Activated CD8-positive, alpha-beta memory T cell treated with anti-CD3 and anti-CD28 coated beads for 1 hour (primary cell): ENCODE results near the gene METTL5.
A peak's percentile ranks its signal among the peaks of the same experiment; 100 is the strongest.
"Not testable (repeated sequence)": the region's sequence is repeated elsewhere in the genome, so short reads cannot be mapped to it uniquely, and the experiment has no call there.

ENCODE experiments used
- DNase-seq, 2 donors: peaks; one replicate each; pipeline ENCODE4 v3.0.0-alpha.2; 2020; ENCODE audit warnings: low read depth in 1 of 2; ENCODE audit errors: extremely low read depth in 1 of 2

Gene METTL5

DNA sequence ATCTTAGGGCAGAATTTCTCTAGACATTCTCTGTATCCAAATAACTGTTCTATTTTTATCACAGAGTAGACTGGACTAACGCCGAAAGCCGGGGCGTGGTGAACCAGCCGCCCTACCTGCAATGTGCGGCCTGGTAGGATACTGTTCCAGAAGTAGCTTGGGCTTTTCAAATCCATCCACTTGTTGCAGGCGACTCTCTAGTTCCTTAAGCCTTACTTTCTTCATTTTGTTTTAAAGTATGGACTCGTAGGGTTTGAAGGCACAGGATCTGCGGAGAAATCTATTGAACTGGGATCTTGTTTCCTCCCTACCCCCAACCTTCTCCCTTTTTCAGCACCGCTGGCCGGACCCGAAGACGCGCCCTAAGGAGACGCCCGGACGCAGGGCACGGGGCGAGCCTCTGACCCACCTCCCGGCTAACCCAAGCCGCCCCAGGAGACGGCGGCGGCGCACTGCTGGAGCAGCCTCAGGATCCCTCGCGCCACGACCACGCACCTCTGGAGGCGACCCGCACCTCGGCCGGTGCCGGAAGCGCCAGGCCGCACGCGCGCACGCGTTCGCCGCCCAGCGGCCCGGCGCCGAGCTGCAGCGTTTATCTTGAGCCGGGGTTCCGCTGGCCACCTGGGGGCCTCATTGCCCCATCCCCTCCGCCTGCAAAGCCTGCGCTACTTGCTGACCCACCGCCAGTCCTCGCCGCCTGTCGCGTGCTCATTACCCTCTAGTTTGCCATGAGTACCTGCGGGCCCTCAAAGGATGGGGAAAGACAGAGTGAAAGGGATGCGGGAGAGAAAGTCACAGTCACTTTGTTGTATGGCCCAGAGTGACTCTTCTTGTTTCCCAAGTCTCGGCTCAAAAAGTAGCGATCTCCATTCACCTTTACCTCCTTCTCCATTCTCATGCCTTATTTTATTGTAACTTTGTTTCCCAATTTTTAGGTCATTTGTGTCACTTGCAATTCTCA lies at the start of gene METTL5:
TSS of gene METTL5 (minus strand) at position 533 of the 961 bp plus-strand sequence. CDS start at position 225, 308 bp downstream.
- DNase-seq, result peak; percentile 19 to 65

DNA sequence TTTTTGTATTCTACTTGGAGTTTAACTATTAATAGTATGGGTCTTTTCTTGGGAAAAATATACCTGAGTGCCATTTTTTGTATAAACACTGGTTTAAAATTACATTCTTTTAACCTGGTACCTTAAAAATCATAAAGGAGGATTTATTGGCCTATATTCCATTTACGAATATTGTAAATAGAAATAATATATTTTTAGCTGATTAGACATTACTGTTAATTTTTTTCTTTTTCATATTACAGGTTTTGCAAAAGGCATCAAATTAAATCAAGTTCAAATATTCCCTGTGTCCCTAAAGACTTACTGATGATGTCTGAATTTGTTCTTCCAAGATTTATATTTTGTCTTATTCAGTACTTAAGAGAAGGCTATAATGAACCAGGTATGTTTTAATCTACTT lies 47.3 kb upstream of the METTL5 start:
- DNase-seq, result no peak

DNA sequence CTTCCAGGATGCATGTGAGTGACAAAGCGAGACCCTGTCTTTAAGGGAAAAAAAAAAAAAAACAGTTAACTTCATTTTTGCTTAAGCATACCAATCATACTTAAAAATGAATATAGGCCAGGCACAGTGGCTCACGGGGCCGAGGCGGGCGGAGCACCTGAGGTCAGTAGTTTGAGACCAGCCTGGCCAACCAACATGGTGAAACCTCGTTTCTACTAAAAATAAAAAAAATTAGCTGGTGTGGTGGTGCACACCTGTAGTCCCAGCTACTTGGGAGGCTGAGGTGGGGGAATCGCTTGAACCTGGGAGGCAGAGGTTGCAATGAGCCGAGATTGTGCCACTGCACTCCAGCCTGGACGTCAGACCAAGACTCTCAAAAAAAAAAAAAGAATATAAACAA lies 46.7 kb upstream of the METTL5 start:
- not testable (repeated sequence) for DNase-seq

DNA sequence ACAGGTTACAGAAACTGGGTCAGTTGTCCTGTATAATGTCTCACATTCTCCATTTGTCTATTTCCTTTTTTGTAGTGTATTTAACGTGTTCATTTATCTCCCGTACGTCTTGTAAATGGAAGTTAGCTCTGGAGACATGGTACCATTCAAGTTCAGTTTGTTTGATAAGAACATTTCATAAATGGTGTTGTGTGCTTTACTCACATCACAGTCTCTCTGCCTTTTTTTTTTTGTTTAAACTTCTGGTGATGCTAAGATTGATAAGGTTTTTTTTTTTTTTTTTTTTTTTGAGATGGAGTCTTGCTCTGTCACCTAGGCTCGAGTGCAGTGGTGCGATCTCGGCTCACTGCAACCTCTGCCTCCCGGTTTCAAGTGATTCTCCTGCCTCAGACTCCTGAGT lies 44.2 kb upstream of the METTL5 start:
- DNase-seq, result no peak

DNA sequence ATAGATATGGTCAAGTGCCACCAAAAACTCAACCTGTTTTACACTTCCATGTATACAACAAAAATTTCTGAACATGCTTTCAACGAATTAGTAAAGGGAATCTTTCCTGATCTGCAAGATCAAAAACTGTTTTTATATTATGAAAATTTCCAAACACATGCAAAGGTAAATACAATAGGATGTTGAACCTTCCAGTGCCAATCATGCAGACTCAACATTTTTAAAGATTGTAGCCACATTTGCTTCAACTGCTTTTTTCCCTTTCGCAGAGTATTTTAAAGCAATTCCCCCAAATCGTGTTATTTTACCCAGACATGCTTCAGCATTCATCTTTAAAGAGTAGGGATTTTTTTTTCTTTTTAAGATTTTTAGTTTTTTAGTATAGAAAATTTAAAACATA lies 42.9 kb upstream of the METTL5 start:
- DNase-seq, result no peak

DNA sequence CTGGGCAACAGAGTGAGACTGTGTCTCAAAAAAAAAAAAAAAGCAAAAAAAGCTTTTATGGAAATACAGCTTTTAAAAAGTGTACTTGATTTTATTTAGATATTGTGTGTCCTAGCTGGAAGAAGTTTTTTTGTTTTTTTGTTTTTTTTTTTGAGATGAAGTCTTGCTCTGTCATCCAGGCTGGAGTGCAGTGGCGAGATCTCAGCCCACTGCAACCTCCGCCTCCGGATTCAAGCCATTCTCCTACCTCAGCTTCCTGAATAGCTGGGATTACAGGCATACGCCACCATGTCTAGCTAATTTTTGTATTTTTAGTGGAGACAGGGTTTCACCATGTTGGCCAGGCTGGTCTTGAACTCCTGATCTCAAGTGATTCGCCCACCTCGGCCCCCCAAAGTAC lies 41.5 kb upstream of the METTL5 start:
- DNase-seq, result not testable (repeated sequence)

DNA sequence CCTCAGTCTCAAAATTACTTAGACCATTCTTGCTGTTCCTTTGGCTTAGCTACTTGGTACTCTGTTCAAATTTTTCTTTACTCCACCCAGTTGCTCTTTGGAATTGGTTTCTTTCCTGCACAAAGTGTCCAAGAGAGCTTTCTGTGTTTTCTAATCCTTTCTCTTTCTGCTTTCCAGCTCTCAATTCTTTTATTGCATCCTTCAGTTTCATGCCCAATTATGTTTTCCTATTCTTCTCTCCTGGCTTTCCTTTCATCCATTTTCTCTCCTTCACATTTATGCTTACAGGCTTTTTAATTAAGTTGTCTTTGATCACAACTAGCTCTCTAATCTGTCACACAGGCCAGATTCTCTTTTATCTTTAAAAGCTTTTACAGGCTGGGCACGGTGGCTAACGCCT lies 40.8 kb upstream of the METTL5 start:
- no peak for DNase-seq

DNA sequence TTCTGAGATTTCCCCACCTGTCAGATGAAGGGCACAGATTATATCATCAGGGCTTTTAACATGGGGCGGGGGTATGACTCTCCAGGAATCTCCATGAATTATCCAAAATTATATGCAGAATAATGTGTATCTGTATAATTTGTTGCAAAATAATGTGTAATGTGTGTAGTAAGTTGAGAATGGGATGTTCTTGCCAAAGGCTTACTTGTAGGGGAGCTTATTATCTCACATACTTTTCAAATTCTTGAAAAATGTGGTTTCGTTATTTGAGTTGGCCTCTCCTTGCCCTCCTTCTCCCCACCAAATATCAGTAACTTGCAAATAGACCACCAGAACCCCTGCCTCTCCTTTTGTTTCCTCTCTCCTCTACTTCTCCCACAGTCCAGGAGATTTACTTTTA lies 38.1 kb upstream of the METTL5 start:
- no peak for DNase-seq

DNA sequence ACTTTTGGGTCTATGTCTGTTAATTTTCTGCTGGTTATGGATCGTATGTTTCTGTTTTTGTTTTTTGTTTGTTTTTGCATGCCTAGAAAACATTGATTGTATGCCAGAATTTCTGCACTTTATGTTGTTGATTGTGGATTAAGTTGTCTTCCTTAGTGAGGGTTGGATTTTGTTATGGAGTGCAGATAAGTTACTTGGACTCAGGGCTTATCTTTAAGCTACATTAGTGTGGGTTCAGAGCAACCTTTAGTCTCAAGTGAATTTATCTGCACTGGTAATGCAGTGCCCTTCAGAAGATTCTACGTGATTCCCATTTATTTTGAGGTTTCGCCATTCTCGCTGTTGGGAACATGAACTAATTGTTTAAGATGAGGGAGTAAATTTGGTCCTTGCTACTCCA lies 35.4 kb upstream of the METTL5 start:
- DNase-seq, result no peak

DNA sequence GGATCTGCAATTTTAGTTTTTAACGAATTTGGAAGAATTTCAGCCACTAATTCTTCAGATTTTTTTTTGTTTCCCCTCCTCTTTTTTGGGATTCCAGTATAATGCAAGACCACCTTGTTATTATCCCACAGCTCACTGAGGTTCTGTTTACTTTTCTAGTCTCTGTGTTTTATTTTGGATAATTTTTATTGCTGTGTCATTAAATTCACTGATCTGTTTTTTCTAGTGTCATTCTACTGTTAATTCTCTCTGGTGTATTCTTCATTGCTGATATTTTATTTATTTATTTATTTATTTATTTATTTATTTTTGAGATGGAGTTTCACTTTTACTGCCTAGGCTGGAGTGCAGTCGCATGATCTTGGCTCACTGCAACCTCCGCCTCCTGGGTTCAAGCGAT lies 34.7 kb upstream of the METTL5 start:
- DNase-seq, result no peak

DNA sequence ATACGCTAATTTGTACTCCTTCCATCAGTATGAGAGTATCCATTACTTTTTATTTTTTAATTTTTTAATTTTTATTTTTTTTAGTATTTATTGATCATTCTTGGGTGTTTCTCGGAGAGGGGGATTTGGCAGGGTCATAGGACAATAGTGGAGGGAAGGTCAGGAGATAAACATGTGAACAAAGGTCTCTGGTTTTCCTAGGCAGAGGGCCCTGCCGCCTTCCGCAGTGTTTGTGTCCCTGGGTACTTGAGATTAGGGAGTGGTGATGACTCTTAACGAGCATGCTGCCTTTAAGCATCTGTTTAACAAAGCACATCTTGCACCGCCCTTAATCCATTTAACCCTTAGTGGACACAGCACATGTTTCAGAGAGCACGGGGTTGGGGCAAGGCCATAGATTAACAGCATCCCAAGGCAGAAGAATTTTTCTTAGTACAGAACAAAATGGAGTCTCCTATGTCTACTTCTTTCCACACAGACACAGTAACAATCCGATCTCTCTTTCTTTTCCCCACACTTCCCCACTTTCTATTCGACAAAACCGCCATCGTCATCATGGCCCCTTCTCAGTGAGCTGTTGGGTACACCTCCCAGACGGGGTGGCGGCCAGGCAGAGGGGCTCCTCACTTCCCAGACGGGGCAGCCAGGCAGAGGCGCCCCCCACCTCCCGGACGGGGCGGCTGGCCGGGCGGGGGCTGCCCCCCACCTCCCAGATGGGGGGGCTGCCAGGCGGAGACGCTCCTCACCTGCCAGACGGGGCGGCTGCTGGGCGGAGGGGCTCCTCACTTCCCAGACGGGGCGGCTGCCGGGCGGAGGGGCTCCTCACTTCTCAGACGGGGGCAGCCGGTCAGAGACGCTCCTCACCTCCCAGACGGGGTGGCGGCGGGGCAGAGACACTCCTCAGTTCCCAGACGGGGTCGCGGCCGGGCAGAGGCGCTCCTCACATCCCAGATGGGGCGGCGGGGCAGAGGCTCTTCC lies 30.9 kb upstream of the METTL5 start:
- DNase-seq, result not testable (repeated sequence)

DNA sequence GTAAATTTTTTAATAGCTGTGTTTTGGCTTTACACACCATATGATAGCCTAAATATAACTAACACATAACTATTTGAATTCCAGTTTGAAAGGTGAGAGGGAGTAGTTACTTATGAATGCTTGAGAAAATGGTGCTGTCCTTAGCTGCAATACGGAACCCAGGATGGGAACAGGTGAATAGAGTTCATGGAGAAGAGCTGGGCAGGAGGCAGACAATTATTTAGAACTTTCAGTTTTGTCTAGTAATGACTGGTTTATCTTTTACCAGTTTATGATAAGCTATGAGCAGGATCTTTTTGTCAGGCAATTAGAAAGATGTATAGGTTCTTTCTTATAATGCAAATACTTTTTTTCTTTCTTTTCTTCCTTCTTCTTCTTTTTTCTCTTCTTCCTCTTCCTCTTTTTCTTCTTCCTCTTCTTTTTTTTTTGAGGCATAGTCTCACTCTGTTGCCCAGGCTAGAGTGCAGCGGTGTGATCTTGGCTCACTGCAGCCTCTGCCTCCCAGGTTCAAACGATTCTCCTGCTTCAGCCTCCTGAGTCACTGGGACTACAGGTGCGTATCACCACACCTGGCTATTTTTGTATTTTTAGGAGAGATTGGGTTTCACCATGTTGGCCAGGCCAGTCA lies 28.4 kb upstream of the METTL5 start:
- DNase-seq, result no peak

DNA sequence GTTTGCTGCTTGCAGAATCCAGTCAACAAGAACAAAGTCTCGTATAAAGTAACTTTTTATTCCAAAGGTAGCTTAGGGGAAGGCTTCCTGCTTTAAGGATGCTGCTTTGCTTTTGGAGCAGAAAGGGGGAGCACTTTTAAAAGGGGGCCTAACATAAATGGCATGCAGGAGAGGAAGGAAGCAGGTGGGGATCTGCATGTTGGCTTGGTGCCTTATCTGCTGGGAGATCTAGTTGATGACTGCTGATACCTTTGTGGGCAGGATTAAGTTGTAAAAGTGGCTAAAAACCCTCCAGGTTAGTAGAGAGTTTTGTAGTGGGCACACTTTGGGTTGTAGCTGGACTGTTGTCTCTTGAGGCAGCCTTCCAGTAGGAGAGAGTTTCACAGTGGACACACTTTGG lies 25.0 kb upstream of the METTL5 start:
- DNase-seq, result no peak

DNA sequence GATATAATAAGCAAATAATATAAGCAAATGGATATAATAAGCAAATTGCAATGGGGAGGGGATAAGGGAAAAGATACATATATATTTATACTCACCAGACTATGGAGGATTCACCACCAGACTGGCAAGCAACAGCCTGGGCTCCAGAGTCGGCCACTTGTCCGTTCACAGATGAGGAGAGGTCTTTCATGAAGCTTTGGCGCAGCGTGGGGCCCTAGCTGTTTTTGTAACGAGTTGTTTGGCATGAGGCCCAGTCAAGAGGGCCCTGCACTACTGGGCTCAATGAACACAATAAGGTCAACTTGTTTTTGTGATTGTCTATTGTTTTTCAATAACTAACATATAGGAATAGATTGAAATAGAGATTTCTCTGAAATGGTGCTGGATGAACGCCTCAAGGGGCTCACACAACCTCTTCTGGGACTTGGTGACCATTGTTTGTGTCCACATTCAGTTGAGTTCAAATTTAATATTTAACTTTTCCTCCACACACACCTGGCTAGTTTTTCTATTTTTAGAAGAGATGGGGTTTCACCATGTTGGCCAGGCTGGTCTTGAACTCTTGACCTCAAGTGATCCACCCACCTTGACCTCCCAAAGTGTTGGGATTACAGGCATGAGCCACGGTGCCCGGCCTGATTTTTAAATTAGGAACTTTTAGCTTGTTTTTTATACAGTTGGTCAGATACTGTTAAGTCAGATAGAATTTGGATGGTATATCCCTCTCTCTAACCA lies 24.4 kb upstream of the METTL5 start:
- not testable (repeated sequence) for DNase-seq

DNA sequence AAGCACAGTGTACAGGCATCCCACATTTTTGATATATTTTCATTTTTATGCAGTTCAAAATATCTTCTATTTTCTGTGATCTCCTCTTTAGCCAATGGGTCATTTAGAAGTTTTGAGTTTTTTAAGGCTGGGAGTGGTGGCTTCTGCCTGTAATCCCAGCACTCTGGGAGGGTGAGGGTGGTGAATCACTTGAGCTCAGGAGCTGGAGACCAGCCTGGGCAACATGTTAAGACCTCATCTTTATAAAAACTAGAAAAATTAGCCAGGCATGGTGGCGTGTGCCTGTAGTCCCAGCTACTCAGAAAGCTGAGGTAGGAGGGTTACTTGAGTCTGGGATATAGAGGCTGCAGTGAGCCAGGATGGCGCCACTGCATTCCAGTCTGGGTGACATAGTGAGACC lies 20.3 kb upstream of the METTL5 start:
- DNase-seq, result no peak

DNA sequence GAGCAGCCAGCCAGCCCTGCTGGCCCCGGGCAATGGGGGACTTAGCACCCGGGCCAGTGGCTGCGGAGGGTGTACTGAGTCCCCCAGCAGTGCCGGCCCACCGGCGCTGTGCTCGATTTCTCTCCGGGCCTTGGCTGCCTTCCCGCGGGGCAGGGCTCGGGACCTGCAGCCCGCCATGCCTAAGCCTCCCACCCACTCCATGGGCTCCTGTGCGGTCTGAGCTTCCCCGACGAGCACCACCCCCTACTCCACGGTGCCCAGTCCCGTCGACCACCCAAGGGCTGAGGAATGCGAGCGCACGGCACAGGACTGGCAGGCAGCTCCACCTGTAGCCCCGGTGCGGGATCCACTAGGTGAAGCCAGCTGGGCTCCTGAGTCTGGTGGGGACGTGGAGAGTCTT lies 16.9 kb upstream of the METTL5 start:
- not testable (repeated sequence) for DNase-seq

DNA sequence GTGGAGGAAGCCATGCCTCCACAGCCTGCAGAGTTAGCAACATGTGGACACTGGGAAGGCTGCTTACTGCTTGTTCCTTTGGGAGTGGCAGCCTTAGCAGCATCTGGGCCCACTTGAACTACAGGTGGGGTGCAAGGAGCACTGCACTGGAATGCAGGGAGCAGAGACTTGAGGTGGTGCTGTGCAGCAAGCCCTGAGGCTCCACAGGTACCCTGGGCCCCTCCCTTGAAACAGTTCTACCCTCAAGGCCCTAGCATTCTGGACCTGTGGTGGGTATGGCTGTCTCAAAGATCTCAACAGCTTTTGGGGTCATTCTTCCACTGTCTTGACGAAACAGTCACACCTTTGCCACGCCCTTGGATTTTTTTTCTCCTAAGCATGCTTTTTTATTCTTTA lies 16.0 kb upstream of the METTL5 start:
- DNase-seq, result no peak

DNA sequence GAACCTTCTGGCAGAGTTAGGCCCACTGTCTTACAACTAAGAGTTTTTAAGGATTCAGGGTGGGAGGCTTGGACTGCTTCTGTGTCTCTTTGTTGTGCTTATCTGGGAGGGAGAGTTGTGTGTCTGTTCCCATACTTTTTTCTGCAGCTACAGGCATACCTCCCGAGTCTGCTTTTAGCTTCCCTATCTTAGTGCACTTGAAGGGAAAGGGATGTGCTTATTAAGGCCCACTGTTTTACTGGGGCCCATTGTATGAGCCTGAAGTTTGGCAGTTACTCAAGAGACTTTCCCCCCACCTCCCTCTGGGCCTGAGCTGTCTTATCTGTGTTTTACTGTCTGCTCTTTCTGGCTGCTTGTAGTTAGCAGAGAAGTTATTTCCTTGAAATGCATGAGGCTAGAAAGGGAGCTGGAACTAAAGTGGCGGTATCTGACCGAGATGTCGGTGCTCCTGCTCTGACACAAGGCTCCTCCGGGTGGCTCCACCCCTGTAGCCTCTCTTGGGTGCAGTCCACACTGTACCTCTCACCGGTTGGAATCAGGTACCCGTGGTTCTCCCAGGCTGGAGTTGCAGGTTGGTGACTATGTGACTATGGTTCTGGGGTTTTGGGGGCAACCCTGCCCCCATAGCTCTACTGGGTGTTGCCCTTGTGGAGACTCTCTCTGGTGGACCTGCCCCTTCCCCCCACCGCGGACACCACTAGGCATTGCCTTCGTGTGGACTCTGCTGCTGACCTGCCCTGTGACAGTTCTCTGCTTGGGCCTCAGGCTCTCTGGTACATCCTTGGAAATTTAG lies 15.4 kb upstream of the METTL5 start:
- DNase-seq, result no peak

DNA sequence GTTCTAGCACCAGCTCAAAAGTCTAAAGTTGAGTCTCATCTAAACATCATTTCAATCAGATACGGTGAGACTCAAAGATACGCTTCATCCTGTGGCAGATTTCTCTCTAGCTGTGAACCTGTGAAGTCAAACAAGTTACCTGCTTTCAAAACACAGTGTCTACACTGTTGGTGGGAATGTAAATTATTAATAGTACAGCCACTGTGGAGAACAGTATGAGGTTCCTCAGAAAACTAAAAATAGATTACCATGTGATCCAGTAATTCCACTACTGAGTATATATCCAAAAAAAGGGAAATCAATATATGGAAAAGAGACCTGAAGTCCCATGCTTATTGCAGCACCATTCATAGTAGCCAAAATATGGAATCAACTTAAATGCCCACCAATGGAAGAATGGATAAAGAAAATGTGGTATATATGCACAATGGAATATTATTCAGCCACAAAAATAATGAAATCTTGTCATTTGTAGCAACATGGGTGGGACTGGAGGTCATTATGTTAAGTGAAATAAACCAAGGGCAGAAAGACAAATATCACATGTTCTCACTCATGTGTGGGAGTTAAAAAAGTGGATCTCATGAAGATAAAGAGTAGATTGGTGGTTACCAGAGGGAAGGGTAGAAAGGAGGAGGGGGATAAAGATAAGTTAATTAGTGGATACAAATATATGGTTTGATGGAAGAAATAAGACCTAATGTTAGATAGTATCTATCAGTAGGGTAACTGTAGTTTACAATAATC lies 14.2 kb upstream of the METTL5 start:
- no peak for DNase-seq
